ENCODE data around the gene IL12RB1. TPM values are rescaled to one million over a fixed set of nuclear protein-coding genes. Genes with fewer than 3 reads are reported as not detected.
A peak's percentile ranks its signal among the peaks of the same experiment; 100 is the strongest.
"Not testable (repeated sequence)": the region's sequence is repeated elsewhere in the genome, so short reads cannot be mapped to it uniquely, and the experiment has no call there.

IL12RB1 gene
- total RNA-seq, 5 donors from 2014 or later (not counting 1 experiment from before 2014, with no cell fraction given) = 26.3 to 45.2 (median 39.3) TPM

DNA sequence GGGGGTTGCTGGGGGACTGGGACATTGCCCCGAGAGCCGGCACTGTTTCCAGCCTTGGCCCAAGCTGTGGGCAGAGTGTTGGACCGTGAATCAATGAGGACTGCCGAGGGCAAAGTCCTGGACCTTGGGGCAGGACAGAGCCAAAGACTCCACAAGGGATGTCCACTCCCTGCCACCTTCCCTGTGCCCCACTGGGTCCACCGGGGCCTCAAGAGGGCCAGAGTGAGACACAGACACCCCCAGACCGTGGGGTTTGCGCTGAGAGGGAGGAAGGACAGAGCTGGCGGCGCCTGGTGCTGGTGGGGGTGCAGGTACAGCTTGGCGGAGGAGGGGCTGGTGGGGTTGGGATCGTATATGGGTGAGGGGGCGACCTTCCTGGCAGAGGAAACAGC is 22.6 kb upstream of the IL12RB1 start:
- H3K4me1 ChIP-seq (ENCODE audit: control insufficient read depth in 1 of 2, extremely low read depth in 1 of 2, insufficient read depth in 2 of 2, low read length in 2 of 2) = peaks cover 2 to 36% of the 10 kb centered on the region in 2 experiments
- peak in 2 of 4 experiments; percentile 2 to 26 for ATAC-seq (replicated peaks in 1 of 4)
- 69% methylated on average over 8 of the region's 12 CpGs for WGBS (ENCODE audit: insufficient coverage)

DNA sequence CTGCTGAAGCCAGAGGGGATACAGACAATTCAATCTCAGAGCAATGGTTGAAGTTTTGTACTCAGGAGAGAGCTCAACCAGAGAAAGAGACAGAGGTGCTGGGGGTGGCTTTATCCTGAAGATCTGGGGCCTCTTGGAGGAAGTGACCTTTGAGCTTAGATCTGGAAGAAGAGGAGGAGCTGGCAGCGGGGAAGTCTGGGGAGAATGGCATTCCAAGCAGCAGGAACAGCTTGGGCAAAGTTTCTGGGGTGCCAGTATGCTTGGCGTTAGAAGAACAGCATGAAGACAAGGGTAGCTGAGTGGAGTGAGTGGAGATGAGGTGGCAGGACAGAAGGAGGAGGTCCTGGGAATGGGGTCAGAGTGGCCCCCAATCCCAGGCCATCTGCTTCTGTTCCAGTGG is 22.2 kb upstream of the IL12RB1 start:
- peaks cover 5 to 40% of the 10 kb centered on the region in 2 experiments for H3K4me1 ChIP-seq (ENCODE audit: control insufficient read depth in 1 of 2, extremely low read depth in 1 of 2, insufficient read depth in 2 of 2, low read length in 2 of 2)
- no peaks in the 10 kb centered on the region for H3K9me3 Mint-ChIP-seq

More for the DNA sequence above, 22.6 kb upstream of the IL12RB1 start:
- Histone ChIP-seq H3K9me3 (no peaks in the 10 kb centered on the region), H3K27me3 (replicated peaks in 1 of 2; ENCODE audit: control insufficient read depth in 2 of 2, extremely low read depth in 1 of 2, insufficient read depth in 2 of 2, low read length in 1 of 2) (no peaks in the 10 kb centered on the region), H3K27ac (ENCODE audit: low read length) (peak overlapping the region; percentile 57), H3K4me3 (ENCODE audit: control insufficient read depth in 1 of 2, extremely low read depth in 1 of 2, low read length in 1 of 2) (peak overlapping the region; percentile 68 to 75), H3K36me3 (ENCODE audit: control insufficient read depth in 2 of 2, extremely low read depth in 1 of 2, insufficient read depth in 1 of 2, low read length in 1 of 2) (peaks cover 0 to 6% of the 10 kb centered on the region in 2 donors)
- no peaks in the 10 kb centered on the region for H3K27me3 Mint-ChIP-seq
- CTCF ChIA-PET = interaction anchor here in 1 of 2 donors (0.6 kb wide), 1 partner anchor 52 kb away, joined by 3 read pairs; no protein-coding TSS in a partner anchor
- no peaks in the 10 kb centered on the region for H3K36me3 Mint-ChIP-seq
- peak overlapping the region; percentile 85 to 88 for H3K27ac Mint-ChIP-seq
- POLR2A ChIA-PET = no interaction called here
- no peak for DNase-seq
- no peaks in the 10 kb centered on the region for H3K9me3 Mint-ChIP-seq
- H3K4me3 Mint-ChIP-seq = peak overlapping the region; percentile 72 to 81 (median 77)
- H3K4me1 Mint-ChIP-seq = peaks cover 27 to 39% (median 35%) of the 10 kb centered on the region in 3 donors

GRCh38 chr19:18107235-18107634 is 20.5 kb upstream of the IL12RB1 start:
- no peak for ATAC-seq (replicated peaks in 1 of 4)
- 98% methylated on average over 5 of the region's 9 CpGs for WGBS (ENCODE audit: insufficient coverage)
- DNase-seq = no peak
- H3K4me3 Mint-ChIP-seq = peak overlapping the region in 1 of 3 donors; percentile 12
- H3K27ac ChIP-seq (ENCODE audit: low read length) = no peak overlapping the region
- peaks cover 30 to 37% (median 36%) of the 10 kb centered on the region in 3 donors for H3K4me1 Mint-ChIP-seq
- peak overlapping the region in 1 of 2 donors; percentile 32 for H3K27ac Mint-ChIP-seq
- peaks cover 5 to 36% of the 10 kb centered on the region in 2 experiments for H3K4me1 ChIP-seq (ENCODE audit: control insufficient read depth in 1 of 2, extremely low read depth in 1 of 2, insufficient read depth in 2 of 2, low read length in 2 of 2)
- no peaks in the 10 kb centered on the region for H3K27me3 Mint-ChIP-seq
- H3K9me3 Mint-ChIP-seq = no peaks in the 10 kb centered on the region
- no peaks in the 10 kb centered on the region for H3K36me3 Mint-ChIP-seq
- no peaks in the 10 kb centered on the region for H3K9me3 ChIP-seq
- no peak overlapping the region for H3K4me3 ChIP-seq (ENCODE audit: control insufficient read depth in 1 of 2, extremely low read depth in 1 of 2, low read length in 1 of 2)
- ChIA-PET CTCF (interaction anchor here (0.6 kb wide), 2 partner anchors 65 to 211 kb away, joined by 3 to 8 read pairs; no protein-coding TSS in a partner anchor), POLR2A (no interaction called here)
- no peaks in the 10 kb centered on the region for H3K27me3 ChIP-seq (replicated peaks in 1 of 2; ENCODE audit: control insufficient read depth in 2 of 2, extremely low read depth in 1 of 2, insufficient read depth in 2 of 2, low read length in 1 of 2)
- H3K36me3 ChIP-seq (ENCODE audit: control insufficient read depth in 2 of 2, extremely low read depth in 1 of 2, insufficient read depth in 1 of 2, low read length in 1 of 2) = peaks cover 0 to 2% of the 10 kb centered on the region in 2 donors

More for the DNA sequence above, 22.2 kb upstream of the IL12RB1 start:
- Histone ChIP-seq H3K4me3 (ENCODE audit: control insufficient read depth in 1 of 2, extremely low read depth in 1 of 2, low read length in 1 of 2) (no peak overlapping the region), H3K9me3 (no peaks in the 10 kb centered on the region), H3K36me3 (ENCODE audit: control insufficient read depth in 2 of 2, extremely low read depth in 1 of 2, insufficient read depth in 1 of 2, low read length in 1 of 2) (peaks cover 0 to 2% of the 10 kb centered on the region in 2 donors), H3K27ac (ENCODE audit: low read length) (no peak overlapping the region), H3K27me3 (replicated peaks in 1 of 2; ENCODE audit: control insufficient read depth in 2 of 2, extremely low read depth in 1 of 2, insufficient read depth in 2 of 2, low read length in 1 of 2) (no peaks in the 10 kb centered on the region)
- ChIA-PET POLR2A (no interaction called here), CTCF (interaction anchor here in 1 of 2 donors (0.6 kb wide), 1 partner anchor 53 kb away, joined by 3 read pairs; no protein-coding TSS in a partner anchor)
- no peak for ATAC-seq (replicated peaks in 1 of 4)
- no peaks in the 10 kb centered on the region for H3K27me3 Mint-ChIP-seq
- 94% methylated on average over 2 of the region's 2 CpGs for WGBS (ENCODE audit: insufficient coverage)
- no peak for DNase-seq
- H3K36me3 Mint-ChIP-seq = no peaks in the 10 kb centered on the region
- H3K4me1 Mint-ChIP-seq = peaks cover 28 to 40% (median 36%) of the 10 kb centered on the region in 3 donors
- H3K27ac Mint-ChIP-seq = peak overlapping the region; percentile 85 to 88
- peak overlapping the region; percentile 72 to 81 (median 77) for H3K4me3 Mint-ChIP-seq

GRCh38 chr19:18105259-18105658 is 18.5 kb upstream of the IL12RB1 start:
- H3K36me3 ChIP-seq (ENCODE audit: control insufficient read depth in 2 of 2, extremely low read depth in 1 of 2, insufficient read depth in 1 of 2, low read length in 1 of 2); H3K27me3 Mint-ChIP-seq; H3K9me3 ChIP-seq; H3K9me3 Mint-ChIP-seq; ATAC-seq (replicated peaks in 1 of 4); POLR2A ChIA-PET; H3K4me3 ChIP-seq (ENCODE audit: control insufficient read depth in 1 of 2, extremely low read depth in 1 of 2, low read length in 1 of 2); DNase-seq; H3K27ac ChIP-seq (ENCODE audit: low read length); H3K36me3 Mint-ChIP-seq; H3K27me3 ChIP-seq (replicated peaks in 1 of 2; ENCODE audit: control insufficient read depth in 2 of 2, extremely low read depth in 1 of 2, insufficient read depth in 2 of 2, low read length in 1 of 2); H3K27ac Mint-ChIP-seq: not testable (repeated sequence)
- CTCF ChIA-PET = interaction anchor here in 1 of 2 donors (1.0 to 1.1 kb wide), 2 partner anchors 10 to 18 kb away, joined by 3 read pairs; partner anchors contain the start of gene IL12RB1
- Mint-ChIP-seq H3K4me1 (peaks cover 24 to 30% (median 27%) of the 10 kb centered on the region in 3 donors), H3K4me3 (peak overlapping the region in 1 of 3 donors; percentile 72)
- WGBS (ENCODE audit: insufficient coverage) = 85% methylated on average over 4 of the region's 7 CpGs
- H3K4me1 ChIP-seq (ENCODE audit: control insufficient read depth in 1 of 2, extremely low read depth in 1 of 2, insufficient read depth in 2 of 2, low read length in 2 of 2) = peaks cover 3 to 26% of the 10 kb centered on the region in 2 experiments

DNA sequence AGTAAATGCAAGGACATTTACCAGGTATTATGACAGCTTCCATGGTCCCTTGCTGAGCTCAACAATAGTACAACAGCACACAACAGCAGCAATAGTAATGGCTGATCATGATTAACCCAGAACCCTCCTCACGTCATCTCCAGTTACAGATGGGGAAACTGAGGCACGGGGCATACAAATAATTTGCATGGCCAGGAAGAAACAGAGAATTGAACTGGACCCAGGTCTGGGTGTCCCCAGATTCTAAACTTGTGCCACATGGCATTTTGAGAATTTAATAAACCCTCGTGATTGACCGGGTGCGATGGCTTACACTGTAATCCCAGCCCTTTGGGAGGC is 18.0 kb upstream of the IL12RB1 start:
- Mint-ChIP-seq H3K4me1 (peaks cover 26 to 31% (median 30%) of the 10 kb centered on the region in 3 donors), H3K27ac (peak overlapping the region in 1 of 2 donors; percentile 73), H3K9me3 (no peaks in the 10 kb centered on the region), H3K4me3 (peak overlapping the region; percentile 69 to 76 (median 72)), H3K27me3 (no peaks in the 10 kb centered on the region), H3K36me3 (peaks cover under 1% of the 10 kb centered on the region)
- 47% methylated on average over 2 of the region's 5 CpGs for WGBS (ENCODE audit: insufficient coverage)
- no peaks in the 10 kb centered on the region for H3K9me3 ChIP-seq
- POLR2A ChIA-PET = interaction anchor here in 1 of 2 donors (0.9 kb wide), 1 partner anchor 13 kb away, joined by 4 read pairs; no protein-coding TSS in a partner anchor
- H3K36me3 ChIP-seq (ENCODE audit: control insufficient read depth in 2 of 2, extremely low read depth in 1 of 2, insufficient read depth in 1 of 2, low read length in 1 of 2) = peaks cover 0 to 2% of the 10 kb centered on the region in 2 donors
- H3K27ac ChIP-seq (ENCODE audit: low read length) = peak overlapping the region; percentile 2
- peak overlapping the region; percentile 51 to 71 for H3K4me3 ChIP-seq (ENCODE audit: control insufficient read depth in 1 of 2, extremely low read depth in 1 of 2, low read length in 1 of 2)
- no peak for ATAC-seq (replicated peaks in 1 of 4)
- CTCF ChIA-PET = interaction anchor here (0.6 to 1.3 kb wide), 5 partner anchors 8 to 63 kb away, joined by 3 to 4 read pairs (median 3); partner anchors contain the start of gene IL12RB1 (in 1 of the 2)
- H3K4me1 ChIP-seq (ENCODE audit: control insufficient read depth in 1 of 2, extremely low read depth in 1 of 2, insufficient read depth in 2 of 2, low read length in 2 of 2) = peaks cover 3 to 26% of the 10 kb centered on the region in 2 experiments
- no peak for DNase-seq
- no peaks in the 10 kb centered on the region for H3K27me3 ChIP-seq (replicated peaks in 1 of 2; ENCODE audit: control insufficient read depth in 2 of 2, extremely low read depth in 1 of 2, insufficient read depth in 2 of 2, low read length in 1 of 2)

DNA sequence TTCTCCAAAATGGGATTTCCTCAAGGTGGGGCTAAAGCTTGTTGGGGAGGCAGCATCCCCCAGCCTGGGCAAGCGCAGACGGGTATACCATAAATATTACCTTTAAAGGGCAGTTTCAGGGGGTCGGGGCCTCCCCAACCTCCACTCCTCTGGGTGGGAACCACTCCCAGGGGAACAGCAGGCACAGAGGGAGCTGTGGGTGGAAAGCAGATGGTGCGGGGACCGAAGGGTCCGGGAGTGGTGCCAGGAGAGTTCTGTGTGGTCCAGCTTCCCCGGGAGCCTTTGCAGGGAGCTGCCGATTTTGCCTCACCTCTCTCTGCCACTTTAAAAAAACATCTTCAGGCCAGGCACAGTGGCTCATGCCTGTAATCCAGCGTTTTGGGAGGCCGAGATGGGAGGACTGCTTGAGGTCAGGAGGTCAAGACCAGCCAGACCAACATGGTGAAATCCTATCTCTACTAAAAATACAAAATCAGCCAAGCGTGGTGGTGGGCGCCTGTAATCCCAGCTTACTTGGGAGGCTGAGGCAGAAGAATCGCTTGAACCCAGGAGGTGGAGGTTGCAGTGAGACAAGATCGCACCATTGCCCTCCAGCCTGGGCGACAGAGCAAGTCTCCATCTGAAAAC is 16.3 kb upstream of the IL12RB1 start:
- POLR2A ChIA-PET = no interaction called here
- DNase-seq (no peak), ATAC-seq (replicated peaks in 1 of 4) (no peak)
- CTCF ChIA-PET = no interaction called here
- Mint-ChIP-seq H3K36me3 (peaks cover 2% of the 10 kb centered on the region), H3K4me3 (peak overlapping the region in 2 of 3 donors; percentile 61 to 76), H3K27me3 (no peaks in the 10 kb centered on the region), H3K4me1 (peaks cover 33 to 36% (median 35%) of the 10 kb centered on the region in 3 donors), H3K9me3 (no peaks in the 10 kb centered on the region), H3K27ac (no peak overlapping the region)
- Histone ChIP-seq H3K36me3 (ENCODE audit: control insufficient read depth in 2 of 2, extremely low read depth in 1 of 2, insufficient read depth in 1 of 2, low read length in 1 of 2) (peaks cover 0 to 2% of the 10 kb centered on the region in 2 donors), H3K27me3 (replicated peaks in 1 of 2; ENCODE audit: control insufficient read depth in 2 of 2, extremely low read depth in 1 of 2, insufficient read depth in 2 of 2, low read length in 1 of 2) (no peaks in the 10 kb centered on the region), H3K4me3 (ENCODE audit: control insufficient read depth in 1 of 2, extremely low read depth in 1 of 2, low read length in 1 of 2) (no peak overlapping the region), H3K27ac (ENCODE audit: low read length) (no peak overlapping the region), H3K9me3 (no peaks in the 10 kb centered on the region), H3K4me1 (ENCODE audit: control insufficient read depth in 1 of 2, extremely low read depth in 1 of 2, insufficient read depth in 2 of 2, low read length in 2 of 2) (peaks cover 11 to 36% of the 10 kb centered on the region in 2 experiments)
- WGBS (ENCODE audit: insufficient coverage) = 89% methylated on average over 3 of the region's 15 CpGs

All from T-cell (primary cell).